ENCODE data around the gene STPG1.

Gene STPG1

GRCh38 chr1:24425922-24426321 lies 12.3 kb upstream of the STPG1 start:
- TF ChIP-seq FOXP2 (optimal IDR thresholded peaks at IDR 0.05; ENCODE audit: borderline replicate concordance, extremely low read depth, extremely low read length, insufficient read depth) (no peak), TAF1 (IDR thresholded peaks at IDR 0.05; ENCODE audit: borderline replicate concordance, insufficient read depth, low read length) (no peak), POLR2AphosphoS5 (IDR thresholded peaks at IDR 0.05; ENCODE audit: low read depth, low read length) (no peak), SIN3A (IDR thresholded peaks at IDR 0.05; ENCODE audit: borderline replicate concordance, insufficient read depth, low read length) (no peak)
- TF ChIP-seq, protein P1, sequence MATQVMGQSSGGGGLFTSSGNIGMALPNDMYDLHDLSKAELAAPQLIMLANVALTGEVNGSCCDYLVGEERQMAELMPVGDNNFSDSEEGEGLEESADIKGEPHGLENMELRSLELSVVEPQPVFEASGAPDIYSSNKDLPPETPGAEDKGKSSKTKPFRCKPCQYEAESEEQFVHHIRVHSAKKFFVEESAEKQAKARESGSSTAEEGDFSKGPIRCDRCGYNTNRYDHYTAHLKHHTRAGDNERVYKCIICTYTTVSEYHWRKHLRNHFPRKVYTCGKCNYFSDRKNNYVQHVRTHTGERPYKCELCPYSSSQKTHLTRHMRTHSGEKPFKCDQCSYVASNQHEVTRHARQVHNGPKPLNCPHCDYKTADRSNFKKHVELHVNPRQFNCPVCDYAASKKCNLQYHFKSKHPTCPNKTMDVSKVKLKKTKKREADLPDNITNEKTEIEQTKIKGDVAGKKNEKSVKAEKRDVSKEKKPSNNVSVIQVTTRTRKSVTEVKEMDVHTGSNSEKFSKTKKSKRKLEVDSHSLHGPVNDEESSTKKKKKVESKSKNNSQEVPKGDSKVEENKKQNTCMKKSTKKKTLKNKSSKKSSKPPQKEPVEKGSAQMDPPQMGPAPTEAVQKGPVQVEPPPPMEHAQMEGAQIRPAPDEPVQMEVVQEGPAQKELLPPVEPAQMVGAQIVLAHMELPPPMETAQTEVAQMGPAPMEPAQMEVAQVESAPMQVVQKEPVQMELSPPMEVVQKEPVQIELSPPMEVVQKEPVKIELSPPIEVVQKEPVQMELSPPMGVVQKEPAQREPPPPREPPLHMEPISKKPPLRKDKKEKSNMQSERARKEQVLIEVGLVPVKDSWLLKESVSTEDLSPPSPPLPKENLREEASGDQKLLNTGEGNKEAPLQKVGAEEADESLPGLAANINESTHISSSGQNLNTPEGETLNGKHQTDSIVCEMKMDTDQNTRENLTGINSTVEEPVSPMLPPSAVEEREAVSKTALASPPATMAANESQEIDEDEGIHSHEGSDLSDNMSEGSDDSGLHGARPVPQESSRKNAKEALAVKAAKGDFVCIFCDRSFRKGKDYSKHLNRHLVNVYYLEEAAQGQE (IDR thresholded peaks at IDR 0.05; ENCODE audit: insufficient read depth in 1 of 2, low read depth in 2 of 2, low read length in 2 of 2), result no peak

GRCh38 chr1:24425441-24425840 lies 11.9 kb upstream of the STPG1 start:
- TF ChIP-seq, protein P1 (IDR thresholded peaks at IDR 0.05; ENCODE audit: insufficient read depth in 1 of 2, low read depth in 2 of 2, low read length in 2 of 2), result no peak
- TF ChIP-seq TAF1 (IDR thresholded peaks at IDR 0.05; ENCODE audit: borderline replicate concordance, insufficient read depth, low read length), result no peak
- TF ChIP-seq SIN3A (IDR thresholded peaks at IDR 0.05; ENCODE audit: borderline replicate concordance, insufficient read depth, low read length), result no peak
- TF ChIP-seq POLR2AphosphoS5 (IDR thresholded peaks at IDR 0.05; ENCODE audit: low read depth, low read length), result no peak
- TF ChIP-seq FOXP2 (optimal IDR thresholded peaks at IDR 0.05; ENCODE audit: borderline replicate concordance, extremely low read depth, extremely low read length, insufficient read depth), result no peak

DNA sequence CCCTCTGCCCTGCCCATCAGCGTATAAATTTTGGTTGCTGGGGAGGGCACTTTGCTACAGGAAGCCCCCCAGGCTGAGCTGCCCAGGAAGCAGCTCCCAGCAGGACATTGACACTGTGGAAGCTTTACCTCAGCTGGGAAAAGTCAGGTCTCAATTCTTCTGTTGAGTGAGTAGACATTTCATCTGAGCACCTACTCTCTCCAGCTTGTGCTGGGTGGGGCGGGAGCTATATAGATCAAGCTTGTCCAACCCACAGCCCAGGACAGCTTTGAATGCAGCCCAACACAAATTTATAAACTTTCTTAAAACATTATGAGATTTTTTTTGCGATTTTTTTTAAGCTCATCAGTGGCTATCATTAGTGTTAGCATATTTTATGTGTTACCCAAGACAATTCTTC lies 11.4 kb upstream of the STPG1 start:
- TF ChIP-seq TAF1 (IDR thresholded peaks at IDR 0.05; ENCODE audit: borderline replicate concordance, insufficient read depth, low read length) (no peak), SIN3A (IDR thresholded peaks at IDR 0.05; ENCODE audit: borderline replicate concordance, insufficient read depth, low read length) (no peak), POLR2AphosphoS5 (IDR thresholded peaks at IDR 0.05; ENCODE audit: low read depth, low read length) (no peak), FOXP2 (optimal IDR thresholded peaks at IDR 0.05; ENCODE audit: borderline replicate concordance, extremely low read depth, extremely low read length, insufficient read depth) (no peak)
- TF ChIP-seq, protein P1 (IDR thresholded peaks at IDR 0.05; ENCODE audit: insufficient read depth in 1 of 2, low read depth in 2 of 2, low read length in 2 of 2), result no peak

DNA sequence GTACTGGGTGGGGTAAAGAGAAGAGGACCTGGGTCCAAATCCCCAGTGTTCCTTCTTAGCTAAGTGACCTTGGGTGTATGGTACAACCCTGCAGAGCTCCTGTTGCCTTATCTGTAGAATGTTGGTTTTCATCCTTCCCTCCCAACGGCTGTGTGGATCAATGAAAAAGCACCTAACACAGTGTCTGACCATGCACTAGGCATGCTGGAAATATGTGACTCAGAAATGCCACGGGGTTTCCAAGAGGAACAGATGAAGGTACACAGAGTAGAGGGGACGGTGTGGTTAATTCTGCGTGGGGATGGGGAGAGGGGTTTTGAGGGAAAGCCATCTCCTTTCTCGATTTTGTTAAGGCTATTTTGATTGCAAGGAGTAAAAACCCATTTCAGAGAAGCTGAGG lies 10.6 kb upstream of the STPG1 start:
- TF ChIP-seq, protein P1 (IDR thresholded peaks at IDR 0.05; ENCODE audit: insufficient read depth in 1 of 2, low read depth in 2 of 2, low read length in 2 of 2), result no peak
- TF ChIP-seq POLR2AphosphoS5 (IDR thresholded peaks at IDR 0.05; ENCODE audit: low read depth, low read length), result no peak
- TF ChIP-seq FOXP2 (optimal IDR thresholded peaks at IDR 0.05; ENCODE audit: borderline replicate concordance, extremely low read depth, extremely low read length, insufficient read depth), result no peak
- no peak for TF ChIP-seq TAF1 (IDR thresholded peaks at IDR 0.05; ENCODE audit: borderline replicate concordance, insufficient read depth, low read length)
- no peak for TF ChIP-seq SIN3A (IDR thresholded peaks at IDR 0.05; ENCODE audit: borderline replicate concordance, insufficient read depth, low read length)

DNA sequence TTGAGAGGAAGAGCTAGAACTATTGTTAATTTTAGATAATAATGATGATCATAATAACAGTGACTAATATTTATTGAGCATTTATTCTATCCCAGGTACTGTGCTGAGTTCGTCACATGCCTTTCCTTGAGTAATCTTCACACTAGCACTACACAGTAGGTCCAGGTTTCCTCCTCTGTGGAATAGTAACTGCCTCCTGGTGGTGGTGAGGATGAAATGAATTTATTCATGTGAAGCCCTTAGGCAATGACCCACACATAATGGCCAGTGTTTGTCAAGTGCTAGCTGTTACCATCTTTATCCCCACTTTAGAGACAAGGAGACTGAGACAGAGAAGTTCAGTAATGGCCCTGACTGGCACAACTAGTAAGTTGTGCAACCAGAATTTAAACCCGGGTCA lies 7.9 kb upstream of the STPG1 start:
- TF ChIP-seq TAF1 (IDR thresholded peaks at IDR 0.05; ENCODE audit: borderline replicate concordance, insufficient read depth, low read length), result no peak
- no peak for TF ChIP-seq SIN3A (IDR thresholded peaks at IDR 0.05; ENCODE audit: borderline replicate concordance, insufficient read depth, low read length)
- TF ChIP-seq, protein P1 (IDR thresholded peaks at IDR 0.05; ENCODE audit: insufficient read depth in 1 of 2, low read depth in 2 of 2, low read length in 2 of 2), result no peak
- no peak for TF ChIP-seq FOXP2 (optimal IDR thresholded peaks at IDR 0.05; ENCODE audit: borderline replicate concordance, extremely low read depth, extremely low read length, insufficient read depth)
- no peak for TF ChIP-seq POLR2AphosphoS5 (IDR thresholded peaks at IDR 0.05; ENCODE audit: low read depth, low read length)
